Measurements from ENCODE around the gene ADGRL4.

Gene ADGRL4

DNA sequence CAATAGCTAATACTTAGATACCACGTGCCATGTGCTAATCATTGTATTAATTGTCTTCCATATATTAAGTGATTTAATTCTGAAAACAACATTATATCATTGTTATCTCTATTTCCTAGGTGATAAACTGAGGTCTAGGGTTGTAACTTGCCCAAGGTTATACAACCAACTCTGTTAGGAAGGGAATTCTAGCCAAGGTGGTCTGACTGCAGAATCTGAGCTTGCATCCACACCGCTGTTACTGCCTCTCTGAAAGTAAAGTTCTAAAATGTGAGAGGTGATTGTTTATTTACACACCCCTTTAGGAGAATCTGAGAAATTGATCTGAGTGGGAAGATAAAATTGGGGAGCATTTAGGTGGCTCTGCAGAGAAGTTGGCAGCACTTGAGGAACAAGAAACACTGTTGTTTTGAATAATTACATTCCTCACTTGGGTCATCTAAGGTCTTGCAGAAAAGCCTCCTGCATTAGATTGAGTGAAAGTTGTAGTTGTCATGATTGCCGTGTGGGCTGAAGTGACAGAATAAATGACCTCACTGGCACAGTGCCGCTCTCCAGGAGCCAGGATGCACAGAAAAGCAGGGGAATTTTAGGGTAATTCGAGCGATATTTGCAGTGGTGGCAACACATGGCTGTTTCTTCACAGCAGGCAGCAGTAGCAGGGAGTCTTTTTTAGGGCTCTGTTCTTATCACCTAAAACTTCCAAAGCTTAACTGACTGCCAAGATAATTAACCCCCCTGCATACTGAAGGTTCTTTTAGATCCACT, 121.7 kb downstream of the ADGRL4 start:
- TF ChIP-seq GATA3 (IDR thresholded peaks at IDR 0.05; ENCODE audit: low read depth, low read length) (no peak), GATA2 (IDR thresholded peaks at IDR 0.05; ENCODE audit: low read depth, low read length) (no peak)

DNA sequence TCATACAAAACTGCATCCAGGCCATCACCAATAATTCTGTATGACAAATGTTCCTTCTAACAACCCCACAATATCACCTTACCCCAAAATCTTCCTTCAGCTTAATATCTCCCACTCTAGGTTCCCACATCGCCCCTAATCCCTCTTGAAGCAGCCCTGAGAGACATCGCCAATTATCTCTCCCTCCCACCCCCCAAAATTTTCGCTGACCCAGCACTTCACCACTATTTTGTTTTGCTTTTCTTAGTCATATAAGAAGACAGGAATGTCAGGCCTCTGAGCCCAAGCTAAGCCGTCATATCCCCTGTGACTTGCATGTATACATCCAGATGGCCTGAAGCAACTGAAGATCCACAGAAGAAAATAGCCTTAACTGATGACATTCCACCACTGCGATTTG, 126.3 kb downstream of the ADGRL4 start:
- no peak for TF ChIP-seq GATA3 (IDR thresholded peaks at IDR 0.05; ENCODE audit: low read depth, low read length)
- no peak for TF ChIP-seq GATA2 (IDR thresholded peaks at IDR 0.05; ENCODE audit: low read depth, low read length)

DNA sequence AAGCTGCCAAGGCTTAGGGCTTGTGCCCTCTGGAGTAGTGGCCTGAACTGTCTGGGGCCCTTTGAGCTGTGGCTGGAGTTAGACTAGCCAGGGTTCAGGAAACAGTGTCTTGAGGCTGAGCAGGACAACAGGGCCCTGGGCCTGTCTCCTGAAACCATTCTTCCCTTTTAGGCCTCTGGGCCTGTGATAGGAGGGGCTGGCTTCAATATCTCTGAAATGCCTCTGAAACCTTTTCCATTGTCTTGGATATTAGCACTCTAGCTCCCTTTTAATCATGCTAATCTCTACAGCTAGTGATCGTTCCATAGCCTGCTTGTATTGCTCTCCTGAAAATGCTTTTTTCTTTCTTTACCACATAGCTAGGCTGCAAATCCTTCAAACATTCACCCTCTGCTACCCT, 135.3 kb downstream of the ADGRL4 start:
- TF ChIP-seq GATA2 (IDR thresholded peaks at IDR 0.05; ENCODE audit: low read depth, low read length) = no peak
- TF ChIP-seq GATA3 (IDR thresholded peaks at IDR 0.05; ENCODE audit: low read depth, low read length) = no peak

DNA sequence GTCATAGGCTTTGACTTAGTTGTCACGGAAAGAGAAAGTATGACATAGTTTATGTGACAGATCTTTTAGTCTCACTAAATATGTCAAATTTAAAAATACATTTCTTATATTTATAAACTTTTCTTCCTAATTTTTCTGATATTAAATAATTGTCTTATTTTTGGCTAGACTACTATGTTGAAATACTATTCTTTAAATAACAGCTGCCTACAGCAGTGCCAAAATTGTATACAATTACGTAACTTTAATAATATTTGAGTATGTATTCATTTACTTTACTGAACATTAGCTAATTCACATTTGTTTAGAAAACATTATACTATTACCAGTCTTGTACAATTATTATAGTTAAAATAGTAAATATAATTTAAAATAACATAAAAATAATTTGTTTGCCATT, 137.4 kb downstream of the ADGRL4 start:
- TF ChIP-seq GATA2 (IDR thresholded peaks at IDR 0.05; ENCODE audit: low read depth, low read length) = no peak
- no peak for TF ChIP-seq GATA3 (IDR thresholded peaks at IDR 0.05; ENCODE audit: low read depth, low read length)

DNA sequence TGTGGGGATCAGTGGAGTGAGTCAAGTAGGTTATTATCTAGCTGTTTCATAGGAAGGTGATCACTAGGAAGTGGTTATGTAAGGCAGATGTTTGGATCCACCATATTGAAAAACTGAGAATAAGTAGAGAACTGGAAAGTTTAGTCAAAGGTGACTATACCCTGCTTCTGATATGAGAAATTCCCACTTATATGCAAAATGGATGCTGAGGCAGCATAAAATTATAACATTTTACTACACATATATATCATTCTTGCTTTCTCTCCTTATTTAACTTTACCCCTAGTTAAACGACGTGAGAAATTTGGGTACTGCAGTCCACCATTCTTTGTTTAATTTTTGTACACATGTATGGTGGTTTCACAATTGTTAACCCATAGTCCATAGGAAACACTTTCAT, 142.4 kb downstream of the ADGRL4 start:
- no peak for TF ChIP-seq GATA2 (IDR thresholded peaks at IDR 0.05; ENCODE audit: low read depth, low read length)
- no peak for TF ChIP-seq GATA3 (IDR thresholded peaks at IDR 0.05; ENCODE audit: low read depth, low read length)

DNA sequence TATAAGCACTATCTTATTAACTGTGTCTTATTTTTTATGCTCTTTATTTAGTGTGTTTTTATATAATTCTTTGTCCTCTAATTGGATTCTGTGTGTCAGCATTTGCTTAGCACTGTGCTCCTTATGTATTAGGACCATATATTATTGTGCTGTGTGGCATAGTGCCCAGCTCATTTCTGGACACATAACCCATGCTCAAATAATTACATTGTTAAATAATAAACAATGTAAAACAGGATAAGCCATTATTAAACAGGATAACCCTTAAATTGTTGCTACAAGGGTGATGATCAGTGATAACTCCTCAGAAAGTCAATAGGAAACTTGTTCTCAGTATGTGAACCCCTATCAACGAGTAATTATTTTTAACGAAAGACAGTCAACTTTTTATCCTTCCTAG, 150.4 kb downstream of the ADGRL4 start:
- TF ChIP-seq GATA2 (IDR thresholded peaks at IDR 0.05; ENCODE audit: low read depth, low read length) (no peak), GATA3 (IDR thresholded peaks at IDR 0.05; ENCODE audit: low read depth, low read length) (no peak)

DNA sequence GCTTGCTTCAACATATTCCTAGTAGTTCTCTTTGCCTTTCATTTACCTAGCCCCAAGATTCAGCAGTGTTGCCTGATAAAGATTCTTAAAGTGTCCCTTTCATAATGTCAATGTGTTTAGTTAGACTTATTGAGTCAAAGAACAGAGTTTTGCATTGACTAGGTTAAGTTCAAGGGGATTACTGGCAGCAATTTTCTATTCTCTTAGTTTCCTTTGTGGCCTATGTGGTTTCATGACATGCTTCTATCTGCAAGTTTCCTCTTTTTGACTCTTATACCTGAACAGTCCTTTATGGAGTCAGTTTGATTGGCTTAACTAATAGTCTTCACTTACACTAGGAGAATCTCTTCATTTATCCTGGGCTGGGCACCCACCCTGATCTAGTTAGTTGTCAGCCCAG, 151.3 kb downstream of the ADGRL4 start:
- TF ChIP-seq GATA2 (IDR thresholded peaks at IDR 0.05; ENCODE audit: low read depth, low read length) = no peak
- TF ChIP-seq GATA3 (IDR thresholded peaks at IDR 0.05; ENCODE audit: low read depth, low read length) = no peak

DNA sequence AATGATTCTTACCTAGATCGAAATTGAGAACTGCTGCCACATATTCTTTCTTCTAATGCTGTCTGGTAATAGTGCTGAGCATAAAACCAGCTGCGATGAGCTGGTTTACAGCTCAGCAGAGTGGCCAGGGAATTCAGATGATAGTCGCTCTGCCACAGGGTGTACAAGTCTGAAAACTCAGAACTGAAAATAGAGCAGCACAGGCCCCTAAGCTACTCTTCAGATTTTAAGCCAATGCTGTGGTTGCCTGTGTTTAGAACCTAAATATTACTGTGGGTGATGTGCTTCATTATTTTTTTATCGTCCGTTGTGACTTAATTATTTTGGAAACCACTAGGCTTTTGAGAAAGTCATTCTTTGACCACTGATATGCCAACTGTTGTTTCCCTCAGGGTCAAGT, 152.0 kb downstream of the ADGRL4 start:
- no peak for TF ChIP-seq GATA3 (IDR thresholded peaks at IDR 0.05; ENCODE audit: low read depth, low read length)
- TF ChIP-seq GATA2 (IDR thresholded peaks at IDR 0.05; ENCODE audit: low read depth, low read length) = no peak

DNA sequence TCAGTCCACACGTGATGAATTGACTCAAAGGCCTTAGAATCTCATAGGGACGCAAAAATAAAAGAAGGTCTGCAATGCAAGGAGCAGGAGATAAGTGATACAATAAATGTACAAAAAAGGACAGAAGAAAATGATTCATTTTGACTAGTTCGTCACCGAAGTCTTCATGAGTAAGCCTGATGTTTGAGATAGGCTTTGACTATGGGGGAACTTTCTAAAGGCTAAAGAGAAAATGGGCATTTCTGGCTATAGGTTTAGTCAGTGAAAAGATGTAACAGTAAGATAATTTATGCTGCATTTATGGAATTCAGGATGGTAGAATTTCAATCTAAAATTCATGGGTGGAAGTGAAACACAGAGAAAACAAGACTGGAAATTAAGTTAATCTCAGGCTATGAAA, 163.0 kb downstream of the ADGRL4 start:
- TF ChIP-seq GATA3 (IDR thresholded peaks at IDR 0.05; ENCODE audit: low read depth, low read length) (no peak), GATA2 (IDR thresholded peaks at IDR 0.05; ENCODE audit: low read depth, low read length) (no peak)

DNA sequence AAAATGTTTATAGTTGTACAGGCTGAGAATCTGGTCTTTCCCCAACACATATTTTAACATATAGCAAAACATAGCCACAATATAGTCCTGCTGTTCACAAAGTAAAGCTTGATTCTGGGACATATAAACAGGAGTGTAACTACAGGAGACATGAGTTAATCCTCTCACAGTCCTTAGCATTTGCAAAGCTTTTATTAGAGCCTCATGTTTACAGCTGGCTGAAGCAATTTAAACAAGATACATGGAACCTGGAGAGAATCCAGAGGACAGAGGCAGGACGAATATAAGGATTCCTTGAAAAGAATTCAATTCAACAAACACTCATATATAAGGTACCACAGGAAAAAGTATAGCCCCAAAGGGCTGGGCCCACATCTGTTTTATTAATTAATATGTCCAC, 163.4 kb downstream of the ADGRL4 start:
- TF ChIP-seq GATA2 (IDR thresholded peaks at IDR 0.05; ENCODE audit: low read depth, low read length) = no peak
- TF ChIP-seq GATA3 (IDR thresholded peaks at IDR 0.05; ENCODE audit: low read depth, low read length) = no peak

DNA sequence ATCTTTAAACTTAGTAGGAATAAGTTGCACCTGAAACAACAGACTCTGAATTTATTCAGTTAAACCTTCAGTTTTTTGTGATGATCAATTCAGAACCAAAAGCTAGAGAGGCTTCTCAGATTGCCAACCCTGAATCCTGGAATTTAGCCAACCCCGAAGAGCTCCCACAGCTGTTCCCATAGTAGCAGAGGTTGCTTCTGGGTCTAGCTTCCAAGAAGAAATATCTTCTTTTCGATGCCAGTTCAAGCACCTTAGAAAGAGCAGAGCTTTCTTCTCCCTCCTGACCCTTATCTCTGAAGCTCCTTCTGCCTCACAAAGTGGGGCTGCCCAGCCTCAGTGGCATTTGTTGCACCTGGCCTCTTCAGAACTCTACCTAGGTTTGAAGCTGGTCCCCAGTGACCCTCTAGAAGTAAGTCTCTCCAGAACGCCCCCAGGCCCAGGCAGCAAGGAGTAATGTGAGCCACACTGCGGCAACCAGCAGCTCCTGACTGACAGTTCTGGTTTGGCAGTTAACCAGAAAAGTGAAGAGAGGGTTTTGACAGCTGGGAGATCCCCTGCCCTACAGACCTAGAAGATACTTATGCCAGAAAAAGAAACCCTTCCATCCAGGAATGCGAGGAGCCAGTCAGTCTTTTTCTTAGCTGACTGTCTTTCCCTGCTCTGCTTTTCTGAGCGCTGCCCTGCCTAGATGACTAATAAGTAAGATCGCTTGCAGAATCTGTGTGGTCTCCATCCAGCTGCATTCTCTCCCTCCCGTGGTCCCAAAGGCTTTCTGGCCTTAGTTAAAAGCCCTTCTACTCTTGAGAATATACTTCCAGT, 165.9 kb downstream of the ADGRL4 start:
- TF ChIP-seq GATA2 (IDR thresholded peaks at IDR 0.05; ENCODE audit: low read depth, low read length) (no peak), GATA3 (IDR thresholded peaks at IDR 0.05; ENCODE audit: low read depth, low read length) (no peak)
